Measurements from ENCODE around the gene PLXNA2. TPM values are rescaled to one million over a fixed set of nuclear protein-coding genes. Genes with fewer than 3 reads are reported as not detected.

PLXNA2 gene
- total and polyA plus RNA-seq, 2 of the 8 experiments (the other 6 are each of a cell fraction or from before 2014, with no cell fraction given): 0.33 to 1.5 TPM

GRCh38 chr1:208110296-208110695 is 133.9 kb downstream of the PLXNA2 start (continued):
- no peak for TF ChIP-seq CHD7 (IDR thresholded peaks at IDR 0.05; ENCODE audit: insufficient replicate concordance, low read length)
- TF ChIP-seq TEAD4 (IDR thresholded peaks at IDR 0.05; ENCODE audit: low read depth, low read length): no peak
- TF ChIP-seq EP300 (IDR thresholded peaks at IDR 0.05; ENCODE audit: borderline replicate concordance in 1 of 2, low read depth in 2 of 2, low read length in 2 of 2): no peak
